A549 treated with CORT108297 at 1 μM for 4 hours (cell line): ENCODE measurements around the gene TCL1B. TPM values are rescaled to one million over a fixed set of nuclear protein-coding genes. Genes with fewer than 3 reads are reported as not detected.

Source experiments
- total RNA-seq: library from RNA; stranded (reverse); fragments of 200-300 nt; extraction: Qiagen RNA extraction; gene quantifications from 5 replicates; pipeline ENCODE4 v1.2.3, GENCODE V29; 2022

Gene TCL1B, protein sequence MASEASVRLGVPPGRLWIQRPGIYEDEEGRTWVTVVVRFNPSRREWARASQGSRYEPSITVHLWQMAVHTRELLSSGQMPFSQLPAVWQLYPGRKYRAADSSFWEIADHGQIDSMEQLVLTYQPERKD
- total RNA-seq = not detected in 5 replicates

DNA sequence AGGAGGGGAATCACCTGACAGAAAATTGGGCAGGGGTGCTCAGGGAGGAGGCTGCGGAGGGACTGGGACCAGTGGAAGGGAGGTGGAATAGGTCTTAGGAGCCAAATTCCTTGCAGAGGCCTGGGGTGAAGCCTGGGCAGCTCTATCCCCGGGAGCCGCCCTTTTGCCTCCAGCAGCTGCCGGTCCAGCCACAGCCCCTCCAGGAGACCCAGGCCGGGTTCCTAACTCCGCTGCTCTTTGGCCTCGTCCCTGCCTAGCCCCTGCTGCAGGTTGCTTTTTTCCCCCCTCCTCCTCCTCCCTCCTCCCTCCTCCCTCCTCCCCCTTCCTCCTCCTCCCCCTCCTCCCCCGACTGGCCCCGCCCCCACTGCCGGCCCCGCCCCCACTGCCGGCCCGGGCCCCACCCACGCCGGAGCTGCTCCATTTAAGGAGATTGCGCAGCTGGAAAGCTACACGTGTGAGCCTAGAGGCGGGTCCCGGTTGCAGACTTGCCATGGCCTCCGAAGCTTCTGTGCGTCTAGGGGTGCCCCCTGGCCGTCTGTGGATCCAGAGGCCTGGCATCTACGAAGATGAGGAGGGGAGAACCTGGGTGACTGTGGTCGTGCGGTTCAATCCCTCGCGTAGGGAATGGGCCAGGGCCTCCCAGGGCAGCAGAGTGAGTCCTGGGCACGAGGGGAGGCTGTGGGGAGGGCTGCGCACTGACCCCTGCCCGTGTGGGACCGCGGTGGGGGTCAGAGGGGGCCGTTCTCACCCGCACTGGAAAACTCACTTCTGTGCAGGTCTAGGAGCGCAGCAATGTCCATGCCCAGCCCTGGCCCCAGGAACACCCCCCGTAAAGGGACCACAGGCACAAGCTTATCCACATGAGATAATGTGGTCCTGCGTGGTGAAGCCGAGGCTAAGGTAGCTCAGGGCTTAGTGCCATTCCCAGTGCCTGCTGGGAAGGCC, at the start of gene TCL1B:
Gene TCL1B, plus strand, starts transcription at position 449 of the 945 bp plus-strand sequence. Its CDS starts 42 bp downstream, at position 491.

DNA sequence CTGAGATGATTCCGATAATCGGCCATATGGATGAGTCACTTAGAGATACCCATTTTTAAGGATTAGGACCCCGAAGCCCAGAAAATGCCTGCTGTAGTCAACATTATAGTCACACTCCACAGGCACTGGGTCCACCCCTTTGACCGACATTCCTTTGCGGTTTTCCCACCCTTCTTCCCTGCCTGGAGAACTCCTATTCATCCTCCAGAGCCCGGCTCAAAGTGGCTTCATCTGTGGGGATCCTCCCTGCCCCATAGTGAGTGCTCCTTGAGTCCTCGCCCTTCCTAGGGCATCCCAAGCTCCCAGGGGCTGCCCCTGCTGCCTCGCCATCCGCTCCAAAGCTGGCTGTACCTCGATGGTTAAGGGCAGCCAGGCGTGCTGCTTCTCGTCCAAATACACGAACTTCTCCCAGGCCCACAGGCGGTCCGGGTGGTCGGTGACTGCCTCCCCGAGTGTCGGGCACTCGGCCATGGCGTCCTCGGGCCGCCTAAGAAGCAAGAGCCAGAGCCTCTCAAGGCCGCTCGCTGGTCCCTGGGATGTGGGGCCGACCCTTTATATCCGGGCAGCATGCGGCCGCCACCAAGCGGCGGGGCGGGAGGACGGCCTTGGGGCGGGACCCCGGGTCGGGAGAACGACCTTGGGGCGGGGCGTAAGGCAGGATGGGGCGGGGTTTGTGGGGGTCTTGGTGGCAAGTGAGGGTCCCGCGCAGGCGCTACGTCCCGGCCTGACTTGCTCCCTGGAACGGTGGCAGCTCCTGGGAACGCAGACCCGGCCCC, 27.6 kb downstream of the TCL1B start, which contains the start of gene TCL1A:
Gene TCL1A, minus strand, starts transcription at position 530 of the 776 bp plus-strand sequence. Its CDS starts 59 bp downstream, at position 471.

Other genes starting within 250 kb of the TCL1B start
- 0.14 to 0.50 TPM (median 0.36 TPM) in 5 replicates for gene SYNE3, start 169.8 kb upstream of the TCL1B start, total RNA-seq
- 49.6 to 78.6 TPM (median 74.6 TPM) in 5 replicates for gene GLRX5, start 151.4 kb upstream of the TCL1B start, total RNA-seq
- gene TCL1A, start 27.7 kb downstream of the TCL1B start, total RNA-seq = not detected in 5 replicates
- not detected in 5 replicates for gene TUNAR, start 190.4 kb downstream of the TCL1B start, total RNA-seq